Right cardiac atrium (tissue), 5 donors: ENCODE measurements around the gene IRF3. TPM values are rescaled to one million over a fixed set of nuclear protein-coding genes. Genes with fewer than 3 reads are reported as not detected.

Experiments used
- ATAC-seq, 2 donors: fragments of 200-7000 bp; cut with Tn5 transposase; one replicate each; pipeline versions ENCODE4 v1.8.0 to v1.9.1; 2020; ENCODE audit warnings: moderate library complexity in 2 of 2, mild to moderate bottlenecking in 1 of 2
- DNase-seq, 3 donors: peaks; one replicate each; pipeline ENCODE4 v3.0.0-alpha.2; 2020
- H3K27ac ChIP-seq: one replicate; pipeline ENCODE4 v1.5.1; 2013; ENCODE audit warnings: mild to moderate bottlenecking, low read length, control low read depth, moderate library complexity
- H3K27me3 ChIP-seq: one replicate; pipeline ENCODE4 v1.6.1; 2013; ENCODE audit not compliant: control insufficient read depth, insufficient read depth
- H3K4me1 ChIP-seq: one replicate; pipeline ENCODE4 v1.6.1; 2013; ENCODE audit warnings: low read length; ENCODE audit not compliant: control insufficient read depth, insufficient read depth
- H3K4me3 ChIP-seq: one replicate; pipeline ENCODE4 v1.5.1; 2013; ENCODE audit warnings: low read length, control low read depth
- H3K9me3 ChIP-seq: one replicate; pipeline ENCODE4 v1.6.1; 2013; ENCODE audit warnings: low read length; ENCODE audit not compliant: control insufficient read depth
- WGBS: extraction: QIAGEN DNeasy Blood & Tissue Kit; methylation state at CpG from one replicate; pipeline ENCODE4 v1.1.7; 2013; 5-methylcytosine and 5-hydroxymethylcytosine counted together
- intact Hi-C, 4 donors: fragments of 100-400 bp; cut with DNase I; formaldehyde crosslinking; loops; one replicate each; pipeline versions ENCODE4 v1.11.0 to v1.14.0; 2022 to 2023
- polyA plus RNA-seq: library from polyadenylated mRNA; stranded (reverse); fragments of 200-250 nt; gene quantifications from one replicate; pipeline ENCODE4 v1.2.3, GENCODE V29; 2013
- total RNA-seq, 4 donors: library from RNA; stranded (reverse); fragmentation: NEBNext Ultra II Directional; extraction: Animal tissue kit (Norgen Biotek cat#: 25700); gene quantifications; one replicate each; pipeline ENCODE4 v1.2.1, GENCODE V29; 2021
- donor health status: healthy with polysubstance abuse.
- donor health status: DM: no; HTN: yes; CAD: no.
- donor health status: DM: no; HTN: no; CAD: no.
- donor health status: DM: no; HTN: yes; CAD: no; lungs with severe emphysema.
- donor health status: DM: yes; HTN: yes; CAD: no.

IRF3 gene
- total and polyA plus RNA-seq, 5 donors, result 34.1 to 58.0 (median 39.6) TPM

- ATAC-seq, result no peak
- no peaks in the 10 kb centered on the region for H3K9me3 ChIP-seq
- WGBS, result 41% methylated on average over 10 of the region's 10 CpGs
- no peak overlapping the region for H3K4me3 ChIP-seq
- H3K4me1 ChIP-seq, result no peaks in the 10 kb centered on the region
- H3K27me3 ChIP-seq, result no peaks in the 10 kb centered on the region
- DNase-seq, result peak in 2 of 3 donors; percentile 34 to 52
- peak overlapping the region; percentile 6 for H3K27ac ChIP-seq
- intact Hi-C loops, result loop anchor here in 3 of 4 donors (10.0 kb wide), 4 partner anchors 85 to 175 kb away; partner anchors contain the start of genes AP2A1 (in 1 of the 3), NOSIP (in 1 of the 3), PRR12 (in 1 of the 3) and PRRG2 (in 1 of the 3)
These were observed 14.2 kb upstream of the IRF3 start for GRCh38 chr19:49679771-49680413.

DNA sequence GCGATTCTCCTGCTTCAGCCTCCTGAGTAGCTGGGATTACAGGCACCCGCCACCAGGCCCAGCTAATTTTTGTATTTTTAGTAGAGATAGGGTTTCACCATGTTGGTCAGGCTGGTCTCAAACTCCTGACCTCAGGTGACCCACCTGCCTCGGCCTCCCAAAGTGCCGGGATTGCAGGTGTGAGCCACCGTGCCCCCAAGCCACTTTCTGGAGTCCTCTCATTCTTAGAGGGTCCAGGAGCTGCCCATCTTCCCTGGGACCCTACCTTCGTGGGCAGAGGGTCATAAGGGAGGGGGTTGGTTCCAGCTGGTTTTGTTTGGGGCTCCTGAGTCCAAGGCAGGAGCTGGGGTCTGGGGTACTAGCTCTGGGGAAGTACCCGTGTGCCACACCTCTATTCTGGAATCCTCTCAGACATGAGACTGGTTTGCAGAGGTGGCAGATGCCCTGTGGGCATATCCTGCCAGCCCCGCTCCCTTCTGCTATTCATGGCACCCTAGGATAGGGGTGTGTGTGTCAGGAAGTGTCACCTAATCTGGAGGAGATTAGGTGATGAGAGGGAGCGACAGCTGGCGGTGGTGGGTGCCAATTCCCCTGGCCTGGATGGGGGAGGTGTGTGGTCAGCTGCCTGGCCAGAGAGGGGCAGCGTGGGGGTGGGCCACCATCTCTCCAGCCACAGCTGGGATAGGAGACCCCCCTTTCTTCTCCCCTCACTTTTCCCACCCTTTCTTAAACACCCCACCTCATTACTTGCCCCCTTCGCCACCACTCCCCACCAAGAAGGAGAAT is 13.5 kb upstream of the IRF3 start:
- H3K9me3 ChIP-seq, result no peaks in the 10 kb centered on the region
- ATAC-seq (no peak), DNase-seq (peak in 2 of 3 donors; percentile 77 to 80)
- whole genome bisulfite sequencing, result 52% methylated on average over 12 of the region's 12 CpGs
- H3K27ac ChIP-seq, result peak overlapping the region; percentile 37
- intact Hi-C loops, result loop anchor here in 2 of 4 donors (10.0 kb wide), 2 partner anchors 84 to 94 kb away; partner anchors contain the start of genes NOSIP (in 1 of the 2), PRR12 (in 1 of the 2) and PRRG2 (in 1 of the 2)
- no peaks in the 10 kb centered on the region for H3K4me1 ChIP-seq
- no peak overlapping the region for H3K4me3 ChIP-seq
- no peaks in the 10 kb centered on the region for H3K27me3 ChIP-seq

GRCh38 chr19:49677901-49678674 is 12.4 kb upstream of the IRF3 start:
- intact Hi-C loops, result loop anchor here in 2 of 4 donors (10.0 kb wide), 2 partner anchors 83 to 93 kb away; partner anchors contain the start of genes NOSIP (in 1 of the 2), PRR12 (in 1 of the 2) and PRRG2 (in 1 of the 2)
- ATAC-seq (no peak), DNase-seq (peak; percentile 75 to 89 (median 89))
- Histone ChIP-seq H3K27ac (peak overlapping the region; percentile 87), H3K27me3 (no peaks in the 10 kb centered on the region), H3K9me3 (no peaks in the 10 kb centered on the region), H3K4me1 (no peaks in the 10 kb centered on the region), H3K4me3 (peak overlapping the region; percentile 86)
- WGBS, result 3% methylated on average over 21 of the region's 21 CpGs

DNA sequence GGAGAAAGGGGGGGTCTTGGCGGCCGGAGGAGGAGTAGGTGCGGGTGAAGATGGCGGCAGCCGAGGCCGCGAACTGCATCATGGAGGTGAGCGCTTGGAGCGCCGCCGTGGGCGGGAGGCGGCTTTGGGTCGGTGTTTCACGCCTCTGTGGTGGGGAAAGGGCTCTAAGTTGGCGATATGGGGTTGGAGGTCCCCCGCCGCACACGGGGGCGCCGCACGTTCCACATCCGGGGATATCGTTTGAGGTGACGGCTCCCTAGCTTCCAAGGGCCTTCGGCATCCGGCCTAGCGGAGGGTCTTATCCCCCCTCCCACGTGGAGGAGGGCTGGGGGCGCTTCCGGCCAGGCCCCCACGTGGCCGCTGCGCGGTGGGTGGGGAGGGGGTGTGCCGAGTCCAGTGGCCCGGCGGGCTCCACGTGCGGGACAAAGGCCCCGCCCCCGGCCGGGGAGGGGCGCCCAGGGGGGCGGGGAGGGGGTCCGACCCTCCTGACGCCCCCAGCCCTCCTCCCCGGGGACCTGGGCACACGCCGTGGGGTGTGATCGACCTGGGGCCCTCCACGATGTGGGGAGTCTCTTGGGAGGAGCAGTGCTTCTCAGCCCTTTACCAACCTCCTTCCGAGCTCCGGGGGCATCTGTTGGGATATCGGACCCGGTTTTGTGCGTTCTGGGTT is 11.7 kb upstream of the IRF3 start, which contains the start of gene PRMT1:
PRMT1 (plus strand) TSS at position 41 of the 670 bp plus-strand sequence; CDS start at position 51, 10 bp downstream.
- DNase-seq, result peak; percentile 69 to 82 (median 79)
- intact Hi-C loops, result loop anchor here in 2 of 4 donors (10.0 kb wide), 2 partner anchors 83 to 93 kb away; partner anchors contain the start of genes NOSIP (in 1 of the 2), PRR12 (in 1 of the 2) and PRRG2 (in 1 of the 2)
- peak within 1 kb of the TSS; percentile 86 for H3K4me3 ChIP-seq
- no peaks in the 10 kb centered on the region for H3K27me3 ChIP-seq
- H3K9me3 ChIP-seq, result no peaks in the 10 kb centered on the region
- H3K4me1 ChIP-seq, result no peaks in the 10 kb centered on the region
- peak; percentile 2 to 34 for ATAC-seq
- peak within 1 kb of the TSS; percentile 95 for H3K27ac ChIP-seq
- WGBS, result under 1% methylated on average over 57 of the region's 57 CpGs

DNA sequence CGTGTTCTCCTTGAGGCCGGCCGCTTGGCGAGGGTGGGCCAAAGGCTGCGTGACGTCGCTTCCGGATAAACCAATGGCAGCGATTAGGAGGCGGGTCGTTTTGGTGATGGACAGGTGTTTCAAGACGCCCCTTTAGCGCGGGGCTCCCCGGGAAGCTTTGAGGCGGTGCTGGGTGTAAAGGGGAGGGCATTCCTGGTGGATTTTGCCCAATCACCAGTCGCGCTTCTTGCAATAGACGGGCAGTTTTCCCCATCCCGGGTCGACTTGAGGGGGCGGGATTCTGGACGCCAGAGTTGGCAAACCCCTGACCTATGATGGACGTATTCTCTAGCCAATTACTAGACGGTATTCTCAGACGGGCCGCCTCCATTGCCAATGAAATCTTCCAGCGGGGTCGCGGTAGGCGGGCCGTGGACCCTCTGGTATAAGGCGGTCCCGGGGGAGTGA is 11.2 kb upstream of the IRF3 start:
- Histone ChIP-seq H3K27me3 (no peaks in the 10 kb centered on the region), H3K27ac (peak overlapping the region; percentile 87), H3K9me3 (no peaks in the 10 kb centered on the region), H3K4me3 (peak overlapping the region; percentile 86), H3K4me1 (no peaks in the 10 kb centered on the region)
- WGBS, result under 1% methylated on average over 34 of the region's 34 CpGs
- ATAC-seq, result peak; percentile 91 to 92
- DNase-seq, result peak; percentile 100
- intact Hi-C loops, result loop anchor here in 2 of 4 donors (10.0 kb wide), 2 partner anchors 82 to 92 kb away; partner anchors contain the start of genes NOSIP (in 1 of the 2), PRR12 (in 1 of the 2) and PRRG2 (in 1 of the 2)

DNA sequence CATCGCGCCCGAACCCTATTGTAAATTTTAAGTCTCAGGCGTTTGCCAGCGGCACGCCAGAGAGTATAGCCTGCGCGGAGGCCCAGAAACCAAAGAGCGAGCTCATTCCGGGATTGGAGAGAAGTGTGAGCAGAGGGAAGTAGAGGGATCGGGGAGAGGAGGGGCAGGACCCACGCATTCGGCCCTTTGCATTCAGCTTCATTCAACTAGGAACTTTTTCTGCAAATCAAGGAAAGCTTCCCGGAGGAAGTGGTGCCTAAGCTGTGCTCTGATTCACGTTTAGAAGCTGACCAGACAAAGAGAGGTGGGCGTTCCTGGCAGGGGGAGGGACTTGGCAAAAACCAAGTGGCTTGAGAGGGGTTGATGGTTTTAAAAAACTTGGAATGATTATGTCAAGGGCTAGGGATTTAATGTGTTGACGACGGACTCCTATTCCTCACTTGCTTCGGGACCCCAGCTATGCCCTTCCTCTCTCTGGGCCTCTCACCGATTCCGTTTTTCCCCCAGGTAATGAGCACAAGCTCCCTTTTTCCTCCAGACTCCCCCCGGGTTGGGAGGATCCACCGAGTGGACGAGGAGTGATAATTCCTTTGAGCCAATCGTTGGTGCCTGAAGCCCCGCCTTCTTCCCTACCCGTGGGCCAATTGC is 10.6 kb upstream of the IRF3 start:
- no peaks in the 10 kb centered on the region for H3K9me3 ChIP-seq
- 2% methylated on average over 27 of the region's 27 CpGs for WGBS
- H3K4me3 ChIP-seq, result peak overlapping the region; percentile 21
- peak overlapping the region; percentile 95 for H3K27ac ChIP-seq
- no peaks in the 10 kb centered on the region for H3K4me1 ChIP-seq
- peak; percentile 54 to 55 for ATAC-seq
- peak; percentile 88 to 92 (median 91) for DNase-seq
- no peaks in the 10 kb centered on the region for H3K27me3 ChIP-seq
- intact Hi-C loops, result loop anchor here in 2 of 4 donors (10.0 kb wide), 2 partner anchors 81 to 91 kb away; partner anchors contain the start of genes NOSIP (in 1 of the 2), PRR12 (in 1 of the 2) and PRRG2 (in 1 of the 2)

- Histone ChIP-seq H3K27me3 (no peaks in the 10 kb centered on the region), H3K9me3 (no peaks in the 10 kb centered on the region), H3K4me1 (no peaks in the 10 kb centered on the region), H3K27ac (peak overlapping the region; percentile 22), H3K4me3 (no peak overlapping the region)
- WGBS, result 23% methylated on average over 28 of the region's 28 CpGs
- intact Hi-C loops, result loop anchor here in 2 of 4 donors (10.0 kb wide), 2 partner anchors 78 to 88 kb away; partner anchors contain the start of genes NOSIP (in 1 of the 2), PRR12 (in 1 of the 2) and PRRG2 (in 1 of the 2)
- DNase-seq, result peak; percentile 80 to 92 (median 91)
- ATAC-seq, result peak in 1 of 2 donors; percentile 3
These were observed 6.7 kb upstream of the IRF3 start for GRCh38 chr19:49672131-49672919.

- ATAC-seq (no peak), DNase-seq (no peak)
- H3K27ac ChIP-seq, result no peak overlapping the region
- no peaks in the 10 kb centered on the region for H3K4me1 ChIP-seq
- H3K27me3 ChIP-seq, result no peaks in the 10 kb centered on the region
- no peaks in the 10 kb centered on the region for H3K9me3 ChIP-seq
- intact Hi-C loops, result loop anchor here in 1 of 4 donors (10.0 kb wide), 1 partner anchor 75 kb away; the partner anchor contains the start of gene PRR12
- H3K4me3 ChIP-seq, result no peak overlapping the region
- WGBS, result 89% methylated on average over 3 of the region's 3 CpGs
These were observed 3.9 kb upstream of the IRF3 start for GRCh38 chr19:49669516-49669915.
